Stimulated activated CD8-positive, alpha-beta memory T cell treated with anti-CD3 and anti-CD28 coated beads, Interleukin-15, amount 100 ng/mL, for 24 hours (primary cell): ENCODE data around the gene ASB11.
"Not testable (repeated sequence)": the region's sequence is repeated elsewhere in the genome, so short reads cannot be mapped to it uniquely, and the experiment has no call there.

ENCODE experiments used
- DNase-seq: peaks from one replicate; pipeline ENCODE4 v3.0.0-alpha.2; 2020; ENCODE audit warnings: low read depth

Gene ASB11

DNA sequence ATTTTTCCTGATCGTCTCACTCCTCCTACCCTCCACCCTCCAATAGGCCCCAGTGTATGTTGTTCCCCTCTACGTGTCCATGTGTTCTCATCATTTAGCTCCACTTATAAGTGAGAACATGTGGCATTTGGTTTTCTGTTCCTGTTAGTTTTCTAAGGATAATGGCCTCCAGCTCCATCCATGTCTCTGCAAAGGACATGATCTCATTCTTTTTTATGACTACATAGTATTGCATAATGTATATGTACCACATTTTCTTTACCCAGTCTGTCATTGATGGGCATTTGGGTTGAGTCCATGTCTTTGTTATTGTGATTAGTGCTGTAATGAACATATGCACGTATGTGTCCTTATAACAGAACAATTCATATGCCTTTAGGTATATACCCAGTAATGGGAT is 9.5 kb downstream of the ASB11 start:
- not testable (repeated sequence) for DNase-seq

DNA sequence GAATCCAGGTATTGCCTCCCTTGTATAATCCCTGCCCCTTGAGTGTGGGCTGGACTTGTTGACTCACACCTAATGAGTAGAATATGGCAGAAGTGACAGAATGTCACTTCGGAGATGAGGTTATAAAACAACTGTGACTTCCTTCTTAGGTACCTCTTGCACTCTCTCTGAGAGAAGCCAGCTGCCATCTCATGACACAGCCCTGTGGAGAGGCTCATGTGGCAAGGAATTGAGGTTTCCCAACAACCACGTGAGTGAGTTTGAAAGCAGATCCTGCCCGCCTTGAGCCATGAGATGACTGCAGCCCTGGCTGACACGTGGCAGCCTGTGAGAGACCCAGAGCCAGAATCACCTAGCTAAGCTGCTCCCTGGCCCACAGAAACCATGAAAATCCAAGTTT is 13.5 kb downstream of the ASB11 start:
- no peak for DNase-seq

DNA sequence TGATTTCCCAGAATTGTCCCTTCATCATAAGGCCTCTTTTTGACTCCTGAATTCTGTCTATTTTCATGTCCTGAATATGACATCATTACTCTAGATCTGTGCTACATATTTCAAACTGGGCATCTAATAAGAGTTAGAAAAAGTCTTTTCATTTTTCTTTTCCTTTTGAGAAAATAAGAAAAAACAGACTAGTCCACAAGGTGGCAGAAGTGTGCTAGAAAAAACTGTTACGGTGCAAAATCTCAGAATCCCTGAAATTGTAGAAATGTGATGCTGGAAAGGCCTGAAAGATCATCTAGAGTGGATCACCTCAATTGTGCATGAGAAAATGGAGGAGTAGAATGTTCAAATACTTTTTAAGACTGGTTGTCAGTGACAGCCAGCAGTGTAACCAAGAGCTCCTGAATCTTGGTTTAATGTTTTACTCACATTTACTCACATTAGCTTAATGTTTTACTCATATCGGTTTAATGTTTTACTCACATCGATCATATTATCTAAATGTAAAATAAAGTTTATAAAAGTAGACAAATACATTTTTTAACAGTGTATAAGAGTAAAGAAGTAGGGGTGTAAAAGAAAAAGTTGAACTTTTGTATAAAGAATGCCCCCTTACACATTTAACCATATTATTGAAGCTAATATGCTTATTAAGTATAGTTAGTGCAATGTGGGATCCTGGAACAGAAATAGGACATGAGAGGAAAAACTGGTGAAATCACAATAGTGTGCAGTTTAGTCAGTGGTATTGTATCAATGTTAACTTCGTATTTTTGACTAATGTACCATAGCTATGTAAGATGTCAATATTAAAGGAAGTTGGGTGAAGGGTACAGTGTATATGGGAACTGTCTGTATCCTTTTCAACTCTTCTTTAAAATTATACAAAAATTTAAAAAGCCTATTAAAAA is 15.2 kb downstream of the ASB11 start:
- DNase-seq: no peak

DNA sequence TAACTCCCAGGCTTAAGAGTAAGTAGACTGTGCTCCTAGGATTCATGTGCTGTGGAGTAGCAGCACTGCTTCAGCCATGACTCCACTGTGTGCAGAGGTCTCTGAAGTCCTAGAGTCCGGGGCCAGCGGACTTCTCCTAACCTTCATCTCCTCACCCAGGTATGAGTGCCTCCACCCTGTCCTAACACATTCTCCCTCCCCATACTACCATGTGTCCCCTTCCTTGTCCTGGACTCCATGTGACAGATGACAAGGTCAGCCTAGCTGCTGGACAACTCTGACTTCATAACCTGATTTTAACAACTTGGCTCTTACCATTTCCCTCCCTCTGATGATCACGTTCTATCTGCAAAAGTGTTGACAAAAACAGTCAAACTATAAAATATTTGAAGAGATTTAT is 16.7 kb downstream of the ASB11 start:
- DNase-seq: no peak

DNA sequence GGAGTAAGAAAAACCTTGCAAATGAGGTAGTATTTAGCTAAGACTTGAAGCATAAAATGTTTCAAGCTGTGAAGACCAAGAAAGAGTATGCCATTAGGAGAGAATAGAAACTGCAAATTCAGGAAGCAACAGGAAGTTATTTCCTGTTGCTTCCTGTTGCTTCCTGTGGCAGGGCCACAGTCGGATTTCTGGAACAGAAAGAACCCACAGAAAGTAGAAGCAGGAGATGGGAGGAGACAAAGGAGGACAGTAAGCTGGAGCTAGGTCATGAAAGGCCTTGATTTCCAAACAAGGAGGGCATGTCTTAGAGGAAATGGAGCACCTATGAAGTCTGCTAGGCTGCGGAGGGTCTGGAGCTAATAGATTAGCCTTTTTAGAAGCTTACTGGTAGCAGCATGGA is 17.2 kb downstream of the ASB11 start:
- no peak for DNase-seq

DNA sequence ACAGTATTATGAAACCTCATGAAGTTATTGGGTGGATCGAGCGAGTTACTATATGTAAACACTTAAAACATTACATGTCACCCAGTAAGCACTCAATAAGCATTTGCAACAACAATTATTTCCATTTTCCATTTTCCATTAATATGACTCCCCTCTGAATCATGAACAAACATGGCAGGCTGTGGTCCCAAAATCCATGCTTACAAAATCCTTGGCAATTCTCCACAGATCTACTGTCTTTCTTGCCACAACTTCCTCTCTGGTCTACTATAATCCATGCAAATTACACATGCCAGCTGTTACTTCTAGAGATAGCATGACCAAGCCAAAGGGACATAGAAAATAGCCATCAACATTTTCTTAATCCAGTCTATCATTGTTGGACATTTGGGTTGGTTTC is 22.0 kb downstream of the ASB11 start:
- no peak for DNase-seq

DNA sequence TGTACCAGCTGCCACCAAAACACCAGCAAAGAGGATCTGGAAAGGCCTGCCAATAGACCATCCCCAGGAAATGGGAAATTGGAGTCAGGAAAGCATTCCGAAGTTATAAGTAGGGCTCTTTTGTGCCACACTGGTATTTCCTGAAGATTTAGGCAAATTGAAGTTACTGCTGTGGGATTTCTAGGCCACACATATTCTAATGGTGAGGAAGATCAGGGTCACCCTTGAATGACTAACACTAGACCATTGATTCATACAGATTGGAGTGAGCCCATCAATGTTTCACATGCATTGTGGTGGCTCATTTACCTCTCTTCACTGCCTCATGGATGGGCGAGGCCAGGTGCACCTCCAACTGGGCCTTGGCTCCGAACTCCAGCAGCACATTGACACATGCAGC is 22.6 kb downstream of the ASB11 start:
- no peak for DNase-seq

DNA sequence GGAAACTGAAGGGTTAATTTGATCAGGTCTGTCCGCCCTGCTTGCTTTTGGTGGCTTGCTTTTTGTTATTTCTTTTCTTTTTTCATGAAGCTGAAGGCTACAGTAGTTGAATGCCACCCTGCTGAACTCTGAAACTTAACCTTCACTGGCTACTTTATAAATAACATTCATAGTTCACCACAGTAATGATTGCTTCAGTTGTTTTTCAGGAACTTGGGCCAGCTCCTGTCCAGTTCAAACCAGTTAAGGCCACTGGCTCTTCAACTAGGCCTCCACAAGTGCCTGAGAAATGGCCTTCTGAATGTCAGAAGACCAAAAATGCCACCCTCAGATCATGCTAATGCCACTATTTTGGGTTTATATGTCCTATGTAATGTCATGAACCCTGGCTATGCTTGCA is 37.8 kb downstream of the ASB11 start:
- no peak for DNase-seq

DNA sequence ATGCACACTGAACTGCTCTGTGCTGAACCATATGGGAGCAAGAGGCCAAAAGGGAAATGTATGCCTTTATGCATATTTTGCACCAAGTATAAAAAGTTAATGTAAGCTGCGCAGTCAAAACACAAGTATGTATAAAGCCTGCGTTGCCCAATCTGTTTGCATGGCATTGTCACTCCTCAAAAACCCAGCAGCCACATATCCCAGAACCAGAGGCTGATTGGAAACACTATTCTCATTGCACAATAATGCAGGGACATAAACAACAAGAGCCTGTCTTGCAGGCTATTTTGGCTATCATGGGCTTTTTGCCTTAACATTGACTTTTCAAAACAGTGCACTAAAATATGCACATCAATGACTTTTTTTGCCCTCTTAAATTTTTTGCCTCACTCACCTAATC is 40.5 kb downstream of the ASB11 start:
- no peak for DNase-seq

DNA sequence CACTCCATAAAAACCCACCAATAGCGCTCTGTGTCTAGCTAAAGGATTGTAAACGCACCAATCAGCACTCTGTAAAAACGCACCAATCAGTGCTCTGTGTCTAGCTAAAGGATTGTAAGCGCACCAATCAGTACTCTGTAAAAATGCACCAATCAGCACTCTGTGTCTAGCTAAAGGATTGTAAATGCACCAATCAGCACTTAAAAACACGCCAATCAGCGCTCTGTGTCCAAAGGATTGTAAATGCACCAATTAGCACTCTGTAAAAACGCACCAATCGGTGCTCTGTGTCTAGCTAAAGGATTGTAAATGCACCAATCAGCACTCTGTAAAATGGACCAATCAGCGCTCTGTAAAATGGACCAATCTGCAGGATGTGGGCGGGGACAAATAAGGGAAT is 42.2 kb downstream of the ASB11 start:
- not testable (repeated sequence) for DNase-seq

DNA sequence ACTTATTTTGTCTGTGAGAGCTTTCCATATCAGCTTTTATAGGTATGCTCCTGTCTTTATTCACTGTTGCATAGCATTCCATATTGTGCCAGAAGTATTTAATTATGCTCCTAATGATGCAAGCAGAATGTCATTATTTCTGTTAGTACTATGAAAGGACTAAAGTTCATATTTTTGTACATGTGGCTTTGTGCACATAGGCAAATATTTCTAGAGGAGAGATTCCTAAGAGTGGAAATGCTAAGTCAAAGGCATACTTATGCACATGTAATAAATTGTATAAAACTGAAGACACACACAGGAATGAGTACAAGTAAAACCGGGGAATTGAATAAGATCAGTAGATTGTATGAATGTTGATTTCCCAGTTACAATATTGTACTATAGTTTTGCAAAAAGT is 43.7 kb downstream of the ASB11 start:
- no peak for DNase-seq

DNA sequence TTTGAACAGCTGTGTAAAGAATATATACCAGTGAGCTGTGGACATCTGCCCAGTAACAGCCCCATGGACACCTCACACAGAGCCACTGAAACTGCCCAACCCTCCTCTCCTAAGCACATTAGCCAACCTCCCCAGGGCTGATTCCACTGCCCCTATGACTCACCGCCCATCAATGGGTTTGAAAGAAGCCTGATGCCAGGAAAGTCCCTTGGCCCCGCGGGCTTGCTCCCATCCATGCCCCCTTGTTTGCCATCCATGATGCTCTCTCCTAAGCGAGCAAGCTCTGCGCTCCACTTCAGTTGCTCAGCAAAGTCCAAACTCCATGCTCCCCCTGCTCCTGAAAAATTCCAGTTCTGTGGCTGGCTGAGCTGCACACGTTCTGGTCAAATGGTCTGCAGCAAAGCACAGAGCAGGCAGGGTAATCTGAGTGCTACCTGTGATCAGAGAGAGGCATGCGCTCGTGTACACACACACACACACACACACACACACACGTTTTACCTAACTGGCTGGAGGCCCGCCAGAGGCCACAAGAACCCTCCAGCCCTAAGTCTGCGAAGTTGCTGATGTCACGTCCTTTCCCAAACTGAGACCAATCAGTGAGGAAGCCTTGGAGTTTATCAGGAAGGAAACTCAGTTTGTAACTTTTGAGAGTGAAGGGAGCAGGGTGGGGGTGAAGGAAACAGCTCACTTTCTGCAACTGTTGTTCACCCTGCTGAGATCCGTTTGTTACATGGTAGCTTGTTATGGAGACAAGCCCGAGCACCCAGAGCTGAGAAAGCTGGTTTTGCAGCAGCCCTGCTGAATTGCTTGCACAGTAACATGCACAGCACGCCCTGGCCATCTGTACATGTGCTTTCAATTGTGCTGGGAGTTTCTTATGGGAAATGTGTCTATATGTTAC is 45.6 kb downstream of the ASB11 start, which contains the start of gene ASB9:
Gene ASB9 (minus strand): TSS at position 466 of the 904 bp plus-strand sequence. CDS start 209 bp downstream, at position 257.
- DNase-seq: no peak

DNA sequence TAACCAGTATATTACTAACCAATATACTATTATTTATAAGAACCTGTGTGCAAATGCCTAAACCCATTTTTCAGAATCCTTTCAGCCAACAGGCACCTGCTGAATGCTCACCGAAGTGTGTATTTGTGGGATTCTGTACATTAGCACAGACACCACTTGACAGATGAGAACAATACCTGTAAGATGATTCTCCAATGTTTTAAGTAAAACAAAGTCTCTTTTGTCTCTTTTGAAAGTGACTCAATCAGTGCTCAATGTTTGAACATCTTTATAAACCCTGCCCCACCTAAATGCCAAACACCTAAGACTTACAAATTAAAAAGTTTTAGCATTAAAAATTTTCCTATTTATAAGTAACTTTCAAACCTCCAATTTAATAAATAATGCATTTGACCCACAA is 46.3 kb downstream of the ASB11 start:
- DNase-seq: no peak

DNA sequence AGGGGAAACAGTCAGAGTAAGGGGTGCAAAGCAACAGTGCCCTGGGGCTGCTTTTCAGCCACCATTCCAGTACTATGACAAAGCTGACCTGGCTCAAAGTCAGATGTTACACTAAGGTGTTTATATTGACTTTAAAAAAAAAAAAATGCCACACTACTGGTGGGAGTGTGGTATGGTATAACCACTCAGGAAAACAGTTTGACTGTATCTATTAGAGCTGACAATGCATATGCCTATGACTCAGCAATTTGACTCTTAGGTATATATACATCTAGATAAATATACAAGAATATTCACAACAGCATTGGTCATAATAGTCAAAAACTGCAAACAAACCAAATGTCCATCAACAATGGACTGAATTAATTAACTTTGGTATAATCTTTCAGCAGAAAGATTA is 60.6 kb downstream of the ASB11 start:
- DNase-seq: no peak

DNA sequence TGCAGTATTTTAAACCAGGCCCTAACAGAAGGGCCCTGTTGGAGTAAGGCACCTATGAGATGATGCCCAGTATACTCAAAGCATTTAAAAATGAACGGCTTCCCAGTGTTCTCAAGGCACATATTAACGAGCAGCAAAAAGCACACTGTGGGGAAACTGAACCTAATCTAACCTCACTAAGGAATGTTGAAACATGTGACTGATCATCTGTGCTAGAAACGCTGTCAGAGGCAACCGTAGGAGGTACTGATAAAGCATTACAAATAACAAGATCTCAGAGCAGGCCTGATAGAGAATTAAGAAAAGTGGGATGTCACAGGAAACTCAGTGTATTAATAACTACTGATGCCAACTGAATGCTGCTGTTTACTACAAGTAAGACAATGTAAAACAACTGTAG is 69.5 kb downstream of the ASB11 start:
- no peak for DNase-seq

DNA sequence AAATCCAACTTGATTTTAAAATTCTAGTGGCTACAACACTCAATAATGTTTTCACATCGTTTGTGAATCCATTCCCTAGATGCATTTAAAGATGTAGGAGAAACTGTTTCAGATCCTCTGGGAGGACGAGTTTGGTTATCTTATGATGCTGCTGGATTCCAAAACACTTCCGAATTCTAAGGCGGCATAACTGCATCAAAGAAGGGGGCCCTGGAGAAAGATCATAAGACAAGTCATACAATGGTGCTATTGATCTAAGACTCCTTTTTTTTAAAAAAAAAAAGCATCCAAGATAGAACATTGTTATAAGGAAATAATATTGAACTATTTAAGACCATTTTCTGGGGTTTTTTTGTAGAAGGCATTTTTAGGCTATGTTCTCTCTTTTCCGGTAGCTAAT is 71.0 kb downstream of the ASB11 start:
- DNase-seq: no peak

DNA sequence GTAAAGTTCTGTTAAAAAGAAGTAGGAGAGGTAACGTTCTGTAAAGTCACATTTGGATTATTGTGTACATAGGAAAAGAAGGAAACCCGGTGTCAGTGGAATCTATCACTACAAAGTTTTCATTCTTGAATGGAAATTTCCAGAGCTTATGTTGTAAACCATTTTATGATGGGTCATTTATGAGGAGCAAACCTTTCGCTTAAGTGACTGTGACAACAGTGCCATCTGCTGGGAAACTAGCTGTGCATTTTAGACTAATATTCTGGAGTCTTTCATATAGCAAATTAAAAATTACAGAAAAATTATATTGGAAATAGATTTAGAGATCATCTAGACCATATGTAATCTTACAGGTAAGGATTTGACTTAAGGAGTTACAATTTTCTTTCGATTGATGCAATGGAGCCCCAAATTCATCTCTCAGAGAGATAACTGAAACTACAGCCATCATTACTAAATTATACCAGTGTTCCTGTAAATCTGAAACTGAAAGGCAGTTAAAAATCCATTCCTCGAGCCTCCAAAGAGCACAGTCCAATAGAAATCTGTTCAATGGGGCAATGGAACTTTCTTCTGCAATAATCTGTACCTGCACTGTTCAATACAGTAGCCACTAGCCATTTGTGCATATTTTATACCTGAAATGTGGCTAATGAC is 72.4 kb downstream of the ASB11 start:
- no peak for DNase-seq

DNA sequence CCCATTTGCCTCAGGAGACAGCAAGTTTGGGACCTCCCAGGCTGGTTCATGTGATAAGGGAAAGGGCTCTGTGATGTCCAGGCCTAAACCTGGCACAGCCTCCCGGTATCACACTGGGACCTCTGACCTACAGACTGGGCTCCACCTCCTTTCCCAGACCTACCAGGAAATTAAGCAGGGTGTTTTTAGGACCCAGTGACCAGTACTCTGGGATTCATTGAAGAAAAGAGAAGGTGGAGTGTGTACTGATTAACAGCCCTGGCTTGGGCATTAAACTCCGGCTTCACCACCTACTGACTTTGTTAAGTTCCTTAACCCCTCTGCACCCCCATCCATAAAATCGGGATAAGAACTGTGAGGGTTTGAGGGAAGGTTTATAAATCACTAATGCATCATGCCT is 74.1 kb downstream of the ASB11 start:
- no peak for DNase-seq

DNA sequence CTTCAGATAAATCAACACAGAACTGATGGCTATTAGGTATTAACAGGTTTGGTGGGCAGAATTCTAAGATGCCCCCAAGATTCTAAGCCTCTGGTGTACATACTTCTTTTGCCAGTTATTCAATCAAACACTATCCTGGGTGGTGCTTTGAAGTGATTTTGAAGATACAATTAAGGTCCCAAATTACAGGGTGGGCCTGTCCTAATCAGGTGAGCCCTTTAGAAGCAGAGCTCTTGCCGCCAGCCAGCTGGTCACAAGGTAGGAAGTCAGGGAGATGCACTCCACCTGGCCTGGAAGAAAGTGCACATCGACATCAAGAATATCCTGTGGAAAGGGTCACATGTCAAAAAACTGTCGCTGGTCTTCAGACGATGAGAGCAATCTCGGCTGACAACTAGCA is 75.0 kb downstream of the ASB11 start:
- no peak for DNase-seq

DNA sequence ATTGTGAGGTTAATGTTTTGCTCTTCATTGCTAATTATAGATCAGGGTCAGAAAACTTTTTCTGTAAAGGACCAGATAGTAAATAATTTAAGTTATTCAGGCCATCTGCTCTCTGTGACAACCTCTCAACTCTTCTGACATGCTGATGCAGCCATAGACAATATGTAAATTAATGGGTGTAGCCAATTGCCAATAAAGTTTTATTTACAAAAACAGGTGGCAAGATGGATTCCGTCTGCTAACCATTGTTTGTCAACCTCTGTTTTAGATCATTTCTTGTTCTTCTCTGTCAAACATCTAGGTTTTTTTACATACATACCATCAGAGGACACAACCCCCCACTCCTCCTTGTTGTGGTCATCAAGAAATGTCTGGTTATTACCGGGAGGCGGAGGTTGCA is 79.3 kb downstream of the ASB11 start:
- DNase-seq: no peak

DNA sequence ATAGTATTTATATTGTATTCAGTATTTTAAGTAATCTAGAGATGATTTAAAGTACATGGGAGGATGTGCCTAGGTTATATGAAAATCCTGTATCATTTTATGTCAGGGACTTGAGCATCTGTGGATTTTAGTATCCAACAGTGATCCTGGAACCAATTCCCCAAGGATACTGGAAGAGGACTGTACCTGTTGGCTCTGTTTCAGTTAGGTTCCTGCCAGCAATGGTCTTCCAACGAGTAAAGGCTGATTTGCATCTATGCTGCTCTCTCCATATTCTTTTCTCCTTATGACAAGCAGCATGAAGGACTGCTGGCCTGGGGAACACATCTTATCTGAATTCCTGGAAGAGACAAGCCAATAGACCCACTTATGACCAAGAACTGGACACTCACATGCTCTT is 80.4 kb downstream of the ASB11 start:
- no peak for DNase-seq

DNA sequence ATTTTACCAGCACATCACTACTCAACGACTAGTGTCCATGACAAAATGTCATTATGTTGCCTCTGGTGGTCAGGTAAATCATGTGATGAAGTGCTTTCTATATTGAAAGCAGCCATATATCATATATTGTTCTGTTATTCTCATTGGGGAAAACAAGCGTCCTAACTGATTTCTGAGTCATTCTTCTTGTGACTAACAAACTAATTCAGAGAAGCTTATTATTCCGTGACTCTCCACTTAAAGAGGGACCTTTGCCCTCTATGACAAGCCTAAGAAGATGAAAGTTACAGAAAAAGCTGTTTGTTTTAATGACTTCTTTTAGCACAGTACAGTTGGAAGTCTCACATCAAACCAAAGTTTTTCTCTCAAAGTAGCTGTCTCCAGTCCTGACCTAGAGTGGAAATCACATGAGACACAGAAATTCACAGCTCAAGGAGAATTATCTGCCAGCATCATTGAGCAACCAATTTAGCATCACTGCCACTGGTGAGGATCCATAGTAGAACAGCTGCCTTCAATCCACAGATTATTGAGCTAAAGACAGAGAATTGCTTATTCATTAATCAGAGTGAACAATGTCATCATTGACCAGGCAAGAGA is 81.9 kb downstream of the ASB11 start:
- no peak for DNase-seq
